ENCODE results near the gene XIRP1.

DNA sequence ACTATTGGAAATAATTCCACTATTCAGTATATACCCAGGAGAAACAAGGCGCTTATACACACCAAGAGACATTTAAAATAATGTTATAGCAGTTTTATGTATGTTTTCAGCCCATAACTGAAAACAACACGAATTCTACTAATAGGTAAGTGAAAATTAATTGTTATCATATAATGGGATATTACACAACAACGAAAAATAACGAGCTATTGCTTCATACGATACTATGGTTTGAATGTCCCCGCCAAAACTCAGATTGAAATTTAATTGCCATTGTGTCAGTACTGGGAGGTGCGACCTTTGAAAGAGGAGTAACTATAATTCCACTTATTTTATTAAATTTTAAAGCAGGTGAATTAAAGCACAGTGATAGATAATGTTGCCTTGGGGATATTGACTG, 35.0 kb downstream of the XIRP1 start:
- TF ChIP-seq, protein P1, sequence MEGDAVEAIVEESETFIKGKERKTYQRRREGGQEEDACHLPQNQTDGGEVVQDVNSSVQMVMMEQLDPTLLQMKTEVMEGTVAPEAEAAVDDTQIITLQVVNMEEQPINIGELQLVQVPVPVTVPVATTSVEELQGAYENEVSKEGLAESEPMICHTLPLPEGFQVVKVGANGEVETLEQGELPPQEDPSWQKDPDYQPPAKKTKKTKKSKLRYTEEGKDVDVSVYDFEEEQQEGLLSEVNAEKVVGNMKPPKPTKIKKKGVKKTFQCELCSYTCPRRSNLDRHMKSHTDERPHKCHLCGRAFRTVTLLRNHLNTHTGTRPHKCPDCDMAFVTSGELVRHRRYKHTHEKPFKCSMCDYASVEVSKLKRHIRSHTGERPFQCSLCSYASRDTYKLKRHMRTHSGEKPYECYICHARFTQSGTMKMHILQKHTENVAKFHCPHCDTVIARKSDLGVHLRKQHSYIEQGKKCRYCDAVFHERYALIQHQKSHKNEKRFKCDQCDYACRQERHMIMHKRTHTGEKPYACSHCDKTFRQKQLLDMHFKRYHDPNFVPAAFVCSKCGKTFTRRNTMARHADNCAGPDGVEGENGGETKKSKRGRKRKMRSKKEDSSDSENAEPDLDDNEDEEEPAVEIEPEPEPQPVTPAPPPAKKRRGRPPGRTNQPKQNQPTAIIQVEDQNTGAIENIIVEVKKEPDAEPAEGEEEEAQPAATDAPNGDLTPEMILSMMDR (IDR thresholded peaks at IDR 0.05; ENCODE audit: low read depth, low read length, missing input control) = no peak
- TF ChIP-seq JUND (IDR thresholded peaks at IDR 0.05) = no peak
- no peak for TF ChIP-seq YY1 (IDR thresholded peaks at IDR 0.05)
- TF ChIP-seq, protein P2, sequence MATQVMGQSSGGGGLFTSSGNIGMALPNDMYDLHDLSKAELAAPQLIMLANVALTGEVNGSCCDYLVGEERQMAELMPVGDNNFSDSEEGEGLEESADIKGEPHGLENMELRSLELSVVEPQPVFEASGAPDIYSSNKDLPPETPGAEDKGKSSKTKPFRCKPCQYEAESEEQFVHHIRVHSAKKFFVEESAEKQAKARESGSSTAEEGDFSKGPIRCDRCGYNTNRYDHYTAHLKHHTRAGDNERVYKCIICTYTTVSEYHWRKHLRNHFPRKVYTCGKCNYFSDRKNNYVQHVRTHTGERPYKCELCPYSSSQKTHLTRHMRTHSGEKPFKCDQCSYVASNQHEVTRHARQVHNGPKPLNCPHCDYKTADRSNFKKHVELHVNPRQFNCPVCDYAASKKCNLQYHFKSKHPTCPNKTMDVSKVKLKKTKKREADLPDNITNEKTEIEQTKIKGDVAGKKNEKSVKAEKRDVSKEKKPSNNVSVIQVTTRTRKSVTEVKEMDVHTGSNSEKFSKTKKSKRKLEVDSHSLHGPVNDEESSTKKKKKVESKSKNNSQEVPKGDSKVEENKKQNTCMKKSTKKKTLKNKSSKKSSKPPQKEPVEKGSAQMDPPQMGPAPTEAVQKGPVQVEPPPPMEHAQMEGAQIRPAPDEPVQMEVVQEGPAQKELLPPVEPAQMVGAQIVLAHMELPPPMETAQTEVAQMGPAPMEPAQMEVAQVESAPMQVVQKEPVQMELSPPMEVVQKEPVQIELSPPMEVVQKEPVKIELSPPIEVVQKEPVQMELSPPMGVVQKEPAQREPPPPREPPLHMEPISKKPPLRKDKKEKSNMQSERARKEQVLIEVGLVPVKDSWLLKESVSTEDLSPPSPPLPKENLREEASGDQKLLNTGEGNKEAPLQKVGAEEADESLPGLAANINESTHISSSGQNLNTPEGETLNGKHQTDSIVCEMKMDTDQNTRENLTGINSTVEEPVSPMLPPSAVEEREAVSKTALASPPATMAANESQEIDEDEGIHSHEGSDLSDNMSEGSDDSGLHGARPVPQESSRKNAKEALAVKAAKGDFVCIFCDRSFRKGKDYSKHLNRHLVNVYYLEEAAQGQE (IDR thresholded peaks at IDR 0.05) = no peak
- TF ChIP-seq, protein P3, sequence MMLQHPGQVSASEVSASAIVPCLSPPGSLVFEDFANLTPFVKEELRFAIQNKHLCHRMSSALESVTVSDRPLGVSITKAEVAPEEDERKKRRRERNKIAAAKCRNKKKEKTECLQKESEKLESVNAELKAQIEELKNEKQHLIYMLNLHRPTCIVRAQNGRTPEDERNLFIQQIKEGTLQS (IDR thresholded peaks at IDR 0.05) = no peak
- no peak for TF ChIP-seq GABPA (IDR thresholded peaks at IDR 0.05 in 1 of 2, conservative IDR thresholded peaks at IDR 0.05 in 1 of 2)
- no peak for TF ChIP-seq RAD21 (IDR thresholded peaks at IDR 0.05)
- TF ChIP-seq, protein P4, sequence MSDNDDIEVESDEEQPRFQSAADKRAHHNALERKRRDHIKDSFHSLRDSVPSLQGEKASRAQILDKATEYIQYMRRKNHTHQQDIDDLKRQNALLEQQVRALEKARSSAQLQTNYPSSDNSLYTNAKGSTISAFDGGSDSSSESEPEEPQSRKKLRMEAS (IDR thresholded peaks at IDR 0.05) = no peak
- no peak for TF ChIP-seq SP1 (IDR thresholded peaks at IDR 0.05)
- TF ChIP-seq RXRA (IDR thresholded peaks at IDR 0.05) = no peak
- TF ChIP-seq EGR1 (IDR thresholded peaks at IDR 0.05; ENCODE audit: low read depth in 2 of 2) = no peak
- TF ChIP-seq HNF4A (conservative IDR thresholded peaks at IDR 0.05) = no peak
- TF ChIP-seq TAF1 (conservative IDR thresholded peaks at IDR 0.05) = no peak
- TF ChIP-seq NR2F2 (IDR thresholded peaks at IDR 0.05) = no peak
